ENCODE measurements around the gene ANO7.

The ANO7 gene

DNA sequence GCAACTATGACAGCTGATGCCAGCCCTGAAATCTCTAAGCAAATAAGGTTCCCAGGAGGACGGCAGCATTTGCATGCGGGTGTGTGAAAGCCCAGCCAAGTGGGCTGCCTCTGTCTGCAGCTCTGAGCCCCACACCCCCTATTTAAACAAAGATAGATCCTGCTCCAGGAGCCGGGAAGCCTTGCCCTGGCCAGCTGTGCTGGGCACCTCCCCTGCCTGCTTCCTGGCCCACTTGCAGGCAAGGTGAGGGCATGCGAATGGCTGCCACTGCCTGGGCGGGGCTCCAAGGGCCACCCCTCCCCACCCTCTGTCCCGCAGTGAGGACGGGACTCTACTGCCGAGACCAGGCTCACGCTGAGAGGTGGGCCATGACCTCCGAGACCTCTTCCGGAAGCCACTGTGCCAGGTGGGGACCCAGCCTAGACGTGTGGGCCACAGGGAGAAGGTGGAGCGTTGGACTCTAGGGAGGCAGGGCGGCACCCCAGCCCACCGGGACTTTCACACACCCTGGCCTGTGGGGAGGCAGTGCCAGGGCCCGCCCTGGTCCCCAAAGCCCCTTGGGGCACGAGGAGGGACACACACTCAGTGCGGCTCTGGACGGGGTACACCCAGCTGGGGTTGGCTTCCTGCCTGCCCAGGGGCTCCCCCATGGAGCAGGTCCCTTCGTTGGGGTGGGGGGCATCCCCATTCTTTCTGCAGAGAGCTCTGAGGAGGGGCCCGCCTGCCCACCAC lies at the start of gene ANO7:
Gene ANO7, plus strand, starts transcription at position 317 of the 732 bp plus-strand sequence. CDS start 1,387 bp downstream, outside the sequence.
- Histone ChIP-seq H3K36me3 (ENCODE audit: control insufficient read depth, insufficient read depth, low read length) (no peaks in the 10 kb centered on the region), H3K4me3 (ENCODE audit: low read length) (peak within 1 kb of the TSS; percentile 90), H3K9ac (ENCODE audit: low read length) (peak within 1 kb of the TSS; percentile 90), H3K4me1 (ENCODE audit: control insufficient read depth, insufficient read depth, low read length) (peaks cover 36% of the 10 kb centered on the region), H3K27me3 (ENCODE audit: control insufficient read depth, insufficient read depth, low read length) (no peaks in the 10 kb centered on the region), H3K9me3 (ENCODE audit: control insufficient read depth, low read length) (no peaks in the 10 kb centered on the region)

DNA sequence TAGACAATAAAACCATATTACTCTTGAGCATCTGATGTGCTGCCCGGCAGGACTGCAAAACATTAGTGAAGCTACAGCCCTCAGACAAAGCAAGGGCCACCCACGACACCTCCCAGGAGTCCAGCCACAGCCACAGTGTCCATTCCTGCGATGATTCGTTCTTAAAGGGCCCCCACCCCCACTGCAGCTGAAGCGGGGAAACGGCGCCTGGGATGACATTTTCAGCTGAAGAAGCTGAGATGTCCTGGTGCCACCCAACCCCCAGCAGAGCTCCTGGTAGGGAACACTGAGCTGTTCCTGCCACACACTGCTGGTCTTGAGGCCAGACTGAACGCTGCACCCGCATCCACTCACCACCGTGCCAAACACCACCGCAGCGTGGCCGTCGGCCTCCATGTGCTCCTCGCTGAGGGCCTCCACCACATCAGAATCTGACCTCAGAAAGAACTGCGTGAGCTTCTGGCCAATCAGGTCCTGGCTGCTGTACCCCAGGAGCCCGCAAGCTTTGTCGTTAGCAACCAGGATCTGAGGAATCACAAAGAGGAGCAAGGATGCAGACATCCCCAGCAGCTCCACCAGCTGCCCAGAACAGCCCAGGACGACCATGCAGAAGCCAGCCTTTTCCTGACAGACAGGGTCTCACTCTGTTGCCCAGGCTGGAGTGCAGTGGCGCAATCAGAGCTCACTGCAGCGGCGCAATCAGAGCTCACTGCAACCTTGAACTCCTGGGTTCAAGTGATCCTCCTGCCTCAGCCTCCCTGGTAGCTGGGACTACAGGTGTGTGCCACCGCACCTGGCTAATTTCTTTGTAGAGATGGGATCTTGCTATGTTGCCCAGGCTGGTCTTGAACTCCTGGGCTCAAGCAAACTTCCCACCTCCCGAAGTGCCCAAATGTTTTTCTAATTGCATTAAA lies 48.7 kb upstream of the ANO7 start:
- H3K9ac ChIP-seq (ENCODE audit: low read length) = no peak overlapping the region
- no peak overlapping the region for H3K4me3 ChIP-seq (ENCODE audit: low read length)
- H3K4me1 ChIP-seq (ENCODE audit: control insufficient read depth, insufficient read depth, low read length) = no peaks in the 10 kb centered on the region
- H3K27me3 ChIP-seq (ENCODE audit: control insufficient read depth, insufficient read depth, low read length) = no peaks in the 10 kb centered on the region
- H3K9me3 ChIP-seq (ENCODE audit: control insufficient read depth, low read length) = no peaks in the 10 kb centered on the region
- H3K36me3 ChIP-seq (ENCODE audit: control insufficient read depth, insufficient read depth, low read length) = no peaks in the 10 kb centered on the region

- Histone ChIP-seq H3K36me3 (ENCODE audit: control insufficient read depth, insufficient read depth, low read length) (no peaks in the 10 kb centered on the region), H3K9ac (ENCODE audit: low read length) (no peak overlapping the region), H3K4me3 (ENCODE audit: low read length) (no peak overlapping the region), H3K9me3 (ENCODE audit: control insufficient read depth, low read length) (no peaks in the 10 kb centered on the region), H3K27me3 (ENCODE audit: control insufficient read depth, insufficient read depth, low read length) (no peaks in the 10 kb centered on the region), H3K4me1 (ENCODE audit: control insufficient read depth, insufficient read depth, low read length) (no peaks in the 10 kb centered on the region)
These were observed 48.0 kb upstream of the ANO7 start for GRCh38 chr2:241140445-241140840.

- H3K36me3 ChIP-seq (ENCODE audit: control insufficient read depth, insufficient read depth, low read length) = no peaks in the 10 kb centered on the region
- H3K27me3 ChIP-seq (ENCODE audit: control insufficient read depth, insufficient read depth, low read length) = no peaks in the 10 kb centered on the region
- H3K4me1 ChIP-seq (ENCODE audit: control insufficient read depth, insufficient read depth, low read length) = no peaks in the 10 kb centered on the region
- H3K9ac ChIP-seq (ENCODE audit: low read length) = no peak overlapping the region
- no peaks in the 10 kb centered on the region for H3K9me3 ChIP-seq (ENCODE audit: control insufficient read depth, low read length)
- no peak overlapping the region for H3K4me3 ChIP-seq (ENCODE audit: low read length)
These were observed 47.2 kb upstream of the ANO7 start for GRCh38 chr2:241141214-241141770.

DNA sequence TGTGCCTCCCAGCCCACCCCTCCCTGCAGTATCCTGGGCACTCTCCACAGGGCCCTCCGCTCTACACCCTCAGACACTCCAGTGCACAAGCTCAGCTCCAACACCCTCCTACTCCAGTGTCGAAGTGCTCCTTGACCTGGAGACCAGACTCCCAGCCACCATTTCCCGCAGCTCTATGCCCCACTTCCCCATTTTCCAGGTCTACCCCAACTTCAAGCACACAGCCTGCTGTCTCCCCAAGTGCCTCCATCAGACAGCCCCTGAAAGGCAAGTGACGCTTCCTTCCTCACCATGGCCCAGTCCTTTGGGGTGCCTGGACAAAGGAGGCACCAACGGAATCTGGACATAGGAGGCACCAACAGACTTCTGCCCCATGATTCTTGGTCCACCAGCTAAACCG lies 46.4 kb upstream of the ANO7 start:
- Histone ChIP-seq H3K9me3 (ENCODE audit: control insufficient read depth, low read length) (no peaks in the 10 kb centered on the region), H3K36me3 (ENCODE audit: control insufficient read depth, insufficient read depth, low read length) (no peaks in the 10 kb centered on the region), H3K27me3 (ENCODE audit: control insufficient read depth, insufficient read depth, low read length) (no peaks in the 10 kb centered on the region), H3K9ac (ENCODE audit: low read length) (no peak overlapping the region), H3K4me3 (ENCODE audit: low read length) (no peak overlapping the region), H3K4me1 (ENCODE audit: control insufficient read depth, insufficient read depth, low read length) (no peaks in the 10 kb centered on the region)

DNA sequence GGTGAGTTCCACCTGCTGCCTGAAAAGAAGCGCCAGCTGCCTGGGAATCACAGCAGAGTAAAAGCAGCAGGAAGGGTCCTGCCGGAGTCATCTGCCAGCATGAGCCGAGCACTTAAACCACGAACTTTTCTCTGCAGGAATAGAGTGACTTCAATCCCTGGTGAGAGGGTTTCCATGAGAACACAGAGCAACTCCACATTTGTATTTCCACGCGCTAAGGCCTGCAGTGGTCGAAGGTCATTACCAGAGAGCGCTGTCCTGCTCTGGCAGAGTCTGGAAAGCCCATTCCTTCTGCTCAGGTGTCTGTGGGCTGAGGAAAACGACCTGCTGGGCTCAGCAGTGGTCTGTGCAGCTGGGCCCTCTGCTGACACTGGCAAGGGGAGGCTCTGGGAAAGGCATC lies 45.9 kb upstream of the ANO7 start:
- Histone ChIP-seq H3K4me3 (ENCODE audit: low read length) (no peak overlapping the region), H3K4me1 (ENCODE audit: control insufficient read depth, insufficient read depth, low read length) (no peaks in the 10 kb centered on the region), H3K9me3 (ENCODE audit: control insufficient read depth, low read length) (no peaks in the 10 kb centered on the region), H3K9ac (ENCODE audit: low read length) (no peak overlapping the region), H3K36me3 (ENCODE audit: control insufficient read depth, insufficient read depth, low read length) (no peaks in the 10 kb centered on the region), H3K27me3 (ENCODE audit: control insufficient read depth, insufficient read depth, low read length) (no peaks in the 10 kb centered on the region)

GRCh38 chr2:241146286-241146685 lies 42.2 kb upstream of the ANO7 start:
- Histone ChIP-seq H3K27me3 (ENCODE audit: control insufficient read depth, insufficient read depth, low read length) (no peaks in the 10 kb centered on the region), H3K9me3 (ENCODE audit: control insufficient read depth, low read length) (no peaks in the 10 kb centered on the region), H3K9ac (ENCODE audit: low read length) (no peak overlapping the region), H3K36me3 (ENCODE audit: control insufficient read depth, insufficient read depth, low read length) (no peaks in the 10 kb centered on the region), H3K4me1 (ENCODE audit: control insufficient read depth, insufficient read depth, low read length) (peaks cover 5% of the 10 kb centered on the region), H3K4me3 (ENCODE audit: low read length) (no peak overlapping the region)

DNA sequence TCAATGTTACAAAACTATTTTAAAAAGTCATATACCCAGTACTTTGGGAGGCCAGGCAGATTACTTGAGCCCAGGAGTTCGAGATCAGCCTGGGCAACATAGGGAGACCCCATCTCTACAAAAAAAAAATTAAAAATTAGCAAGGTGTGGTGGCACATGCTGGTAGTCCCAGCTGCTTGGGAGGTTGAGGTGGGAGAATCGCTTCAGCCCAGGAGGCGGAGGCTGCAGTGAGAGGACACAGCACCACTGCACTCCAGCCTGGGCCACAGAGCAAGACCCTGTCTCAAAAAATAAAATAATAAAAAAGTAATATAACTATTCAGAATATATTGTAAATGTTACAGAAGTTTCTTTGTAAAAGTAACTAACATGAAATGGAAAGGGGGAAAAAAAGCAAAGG lies 41.1 kb upstream of the ANO7 start:
- Histone ChIP-seq H3K4me3 (ENCODE audit: low read length) (no peak overlapping the region), H3K4me1 (ENCODE audit: control insufficient read depth, insufficient read depth, low read length) (peaks cover 8% of the 10 kb centered on the region), H3K9ac (ENCODE audit: low read length) (no peak overlapping the region), H3K27me3 (ENCODE audit: control insufficient read depth, insufficient read depth, low read length) (no peaks in the 10 kb centered on the region), H3K36me3 (ENCODE audit: control insufficient read depth, insufficient read depth, low read length) (no peaks in the 10 kb centered on the region), H3K9me3 (ENCODE audit: control insufficient read depth, low read length) (no peaks in the 10 kb centered on the region)

DNA sequence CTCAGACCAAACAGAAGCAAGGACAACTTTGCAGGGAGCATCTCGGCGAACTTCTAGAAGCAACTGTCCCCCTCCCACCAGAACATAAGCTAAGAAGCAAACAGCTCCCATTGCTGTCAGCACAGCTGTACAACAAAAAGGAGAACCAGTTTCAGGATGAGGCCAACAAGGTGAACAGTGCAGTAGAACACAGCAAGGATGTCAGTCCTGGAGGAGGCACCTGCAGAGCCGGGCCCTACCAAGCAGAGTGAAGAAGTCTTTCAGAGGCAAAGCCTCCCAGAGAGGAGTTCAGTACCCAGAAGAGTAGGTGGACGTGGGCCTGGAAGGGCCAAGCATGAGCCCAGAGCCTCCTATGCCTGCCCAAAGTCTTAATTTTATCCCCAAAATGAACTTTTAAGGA lies 40.2 kb upstream of the ANO7 start:
- Histone ChIP-seq H3K4me1 (ENCODE audit: control insufficient read depth, insufficient read depth, low read length) (peaks cover 8% of the 10 kb centered on the region), H3K27me3 (ENCODE audit: control insufficient read depth, insufficient read depth, low read length) (no peaks in the 10 kb centered on the region), H3K4me3 (ENCODE audit: low read length) (no peak overlapping the region), H3K36me3 (ENCODE audit: control insufficient read depth, insufficient read depth, low read length) (no peaks in the 10 kb centered on the region), H3K9ac (ENCODE audit: low read length) (no peak overlapping the region), H3K9me3 (ENCODE audit: control insufficient read depth, low read length) (no peaks in the 10 kb centered on the region)

DNA sequence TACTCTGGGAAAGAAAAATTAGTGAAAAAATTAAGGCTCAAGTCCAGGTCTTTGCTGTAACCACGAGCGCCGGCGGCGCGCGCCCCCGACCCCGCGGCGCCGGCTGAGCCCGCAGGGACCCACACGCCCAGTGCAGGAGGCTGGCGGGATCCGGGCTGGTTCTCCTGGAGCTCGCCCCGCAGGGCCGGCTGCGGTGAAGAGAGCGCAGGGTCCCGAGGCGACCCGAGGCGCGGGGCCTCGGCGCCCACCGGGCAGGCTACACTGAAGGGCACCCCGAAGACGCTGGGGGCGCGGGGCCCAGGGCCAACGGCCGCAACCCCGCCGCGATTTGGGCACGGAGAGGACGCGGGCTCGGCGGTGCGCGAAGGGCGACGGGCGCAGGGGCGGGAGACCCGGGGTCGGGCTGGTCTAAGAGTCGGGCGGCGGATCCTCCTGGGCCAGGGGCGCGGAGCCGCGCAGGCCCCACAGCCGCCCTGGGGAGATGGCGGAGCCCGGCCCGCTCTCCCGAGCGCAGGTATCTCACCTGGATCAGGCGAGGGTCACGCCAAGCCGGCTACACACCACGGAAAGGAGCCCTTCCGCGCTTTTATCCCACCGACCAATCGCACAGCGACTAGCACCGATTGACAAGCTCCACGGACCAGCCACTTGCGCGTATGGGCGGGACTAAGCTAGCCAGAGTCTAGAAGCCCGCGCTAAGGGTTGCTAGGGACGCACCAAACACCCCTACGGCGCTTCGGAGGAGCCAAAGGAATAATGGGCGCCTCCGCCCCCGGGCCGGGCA lies 39.4 kb upstream of the ANO7 start, which contains the start of gene PASK:
Gene PASK, minus strand, starts transcription at position 582 of the 784 bp plus-strand sequence. CDS start 6,440 bp downstream, outside the sequence.
- no peaks in the 10 kb centered on the region for H3K27me3 ChIP-seq (ENCODE audit: control insufficient read depth, insufficient read depth, low read length)
- no peaks in the 10 kb centered on the region for H3K36me3 ChIP-seq (ENCODE audit: control insufficient read depth, insufficient read depth, low read length)
- H3K4me3 ChIP-seq (ENCODE audit: low read length) = peak within 1 kb of the TSS; percentile 87
- peaks cover 8% of the 10 kb centered on the region for H3K4me1 ChIP-seq (ENCODE audit: control insufficient read depth, insufficient read depth, low read length)
- peak within 1 kb of the TSS; percentile 81 for H3K9ac ChIP-seq (ENCODE audit: low read length)
- H3K9me3 ChIP-seq (ENCODE audit: control insufficient read depth, low read length) = no peaks in the 10 kb centered on the region

DNA sequence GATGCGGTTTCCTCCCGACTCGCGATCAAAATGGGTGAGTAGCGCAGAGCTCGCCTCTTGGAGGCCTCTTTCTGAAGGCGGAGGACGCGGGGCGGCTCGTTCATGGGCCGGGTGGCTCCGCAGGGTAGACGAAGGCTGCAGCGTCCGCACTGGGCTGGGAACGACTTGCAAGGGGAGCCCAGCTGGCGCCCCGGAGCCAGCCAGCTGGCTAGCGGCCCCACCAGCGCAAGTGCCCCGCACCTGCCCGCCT lies 38.9 kb upstream of the ANO7 start:
- peak overlapping the region; percentile 54 for H3K9ac ChIP-seq (ENCODE audit: low read length)
- H3K4me1 ChIP-seq (ENCODE audit: control insufficient read depth, insufficient read depth, low read length) = peaks cover 8% of the 10 kb centered on the region
- H3K36me3 ChIP-seq (ENCODE audit: control insufficient read depth, insufficient read depth, low read length) = no peaks in the 10 kb centered on the region
- peak overlapping the region; percentile 87 for H3K4me3 ChIP-seq (ENCODE audit: low read length)
- no peaks in the 10 kb centered on the region for H3K9me3 ChIP-seq (ENCODE audit: control insufficient read depth, low read length)
- H3K27me3 ChIP-seq (ENCODE audit: control insufficient read depth, insufficient read depth, low read length) = no peaks in the 10 kb centered on the region

All from mucosa of stomach (tissue), 1 donor.